ENCODE data around the gene TIAM1. TPM values are rescaled to one million over a fixed set of nuclear protein-coding genes. Genes with fewer than 3 reads are reported as not detected.
A peak's percentile ranks its signal among the peaks of the same experiment; 100 is the strongest.

The TIAM1 gene
- total and polyA plus RNA-seq, 12 donors: 6.5 to 33.3 (median 15.9) TPM

DNA sequence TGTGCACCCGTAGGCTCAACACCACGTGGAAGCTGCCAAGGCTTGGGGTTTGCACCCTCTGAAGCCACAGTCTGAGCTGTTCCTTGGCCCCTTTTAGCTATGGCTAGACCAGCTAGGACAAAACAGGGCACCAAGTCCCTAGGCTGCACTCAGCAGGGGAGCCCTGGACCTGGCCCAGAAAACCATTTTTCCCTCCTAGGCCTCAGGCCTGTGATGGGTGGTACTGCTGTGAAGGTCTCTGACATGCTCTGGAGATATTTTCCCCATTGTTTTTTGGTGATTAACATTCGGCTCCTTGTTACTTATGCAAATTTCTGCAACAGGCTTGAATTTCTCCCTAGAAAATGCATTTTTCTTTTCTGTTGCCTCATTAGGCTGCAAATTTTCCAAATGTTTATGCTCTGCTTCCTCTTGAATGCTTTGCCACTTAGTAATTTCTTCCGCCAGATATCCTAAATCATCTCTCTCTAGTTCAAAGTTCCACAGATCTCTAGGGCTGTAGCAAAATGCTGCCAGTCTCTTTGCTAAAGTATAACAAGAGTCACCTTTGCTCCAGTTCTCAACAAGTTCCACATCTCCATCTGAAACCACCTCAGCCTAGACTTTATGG, 236.8 kb downstream of the TIAM1 start:
- no peak for DNase-seq
- intact Hi-C loops (cut with DNase I): no loop called here
- no peak overlapping the region for H3K4me3 ChIP-seq
- 69 to 83% (median 80%) methylated on average over 4 of the region's 4 CpGs for WGBS, 4 donors
- no peaks in the 10 kb centered on the region for H3K36me3 ChIP-seq (replicated peaks in 1 of 2)
- peak overlapping the region in 2 of 5 donors; percentile 5 to 45 for H3K27ac ChIP-seq
- H3K27me3 ChIP-seq: no peaks in the 10 kb centered on the region
- H3K4me1 ChIP-seq (replicated peaks in 1 of 2): no peaks in the 10 kb centered on the region
- H3K9me3 ChIP-seq (replicated peaks in 1 of 3): no peaks in the 10 kb centered on the region
- no peak for TF ChIP-seq POLR2A (IDR thresholded peaks at IDR 0.05)
- TF ChIP-seq, protein P1, sequence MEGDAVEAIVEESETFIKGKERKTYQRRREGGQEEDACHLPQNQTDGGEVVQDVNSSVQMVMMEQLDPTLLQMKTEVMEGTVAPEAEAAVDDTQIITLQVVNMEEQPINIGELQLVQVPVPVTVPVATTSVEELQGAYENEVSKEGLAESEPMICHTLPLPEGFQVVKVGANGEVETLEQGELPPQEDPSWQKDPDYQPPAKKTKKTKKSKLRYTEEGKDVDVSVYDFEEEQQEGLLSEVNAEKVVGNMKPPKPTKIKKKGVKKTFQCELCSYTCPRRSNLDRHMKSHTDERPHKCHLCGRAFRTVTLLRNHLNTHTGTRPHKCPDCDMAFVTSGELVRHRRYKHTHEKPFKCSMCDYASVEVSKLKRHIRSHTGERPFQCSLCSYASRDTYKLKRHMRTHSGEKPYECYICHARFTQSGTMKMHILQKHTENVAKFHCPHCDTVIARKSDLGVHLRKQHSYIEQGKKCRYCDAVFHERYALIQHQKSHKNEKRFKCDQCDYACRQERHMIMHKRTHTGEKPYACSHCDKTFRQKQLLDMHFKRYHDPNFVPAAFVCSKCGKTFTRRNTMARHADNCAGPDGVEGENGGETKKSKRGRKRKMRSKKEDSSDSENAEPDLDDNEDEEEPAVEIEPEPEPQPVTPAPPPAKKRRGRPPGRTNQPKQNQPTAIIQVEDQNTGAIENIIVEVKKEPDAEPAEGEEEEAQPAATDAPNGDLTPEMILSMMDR (IDR thresholded peaks at IDR 0.05): no peak

DNA sequence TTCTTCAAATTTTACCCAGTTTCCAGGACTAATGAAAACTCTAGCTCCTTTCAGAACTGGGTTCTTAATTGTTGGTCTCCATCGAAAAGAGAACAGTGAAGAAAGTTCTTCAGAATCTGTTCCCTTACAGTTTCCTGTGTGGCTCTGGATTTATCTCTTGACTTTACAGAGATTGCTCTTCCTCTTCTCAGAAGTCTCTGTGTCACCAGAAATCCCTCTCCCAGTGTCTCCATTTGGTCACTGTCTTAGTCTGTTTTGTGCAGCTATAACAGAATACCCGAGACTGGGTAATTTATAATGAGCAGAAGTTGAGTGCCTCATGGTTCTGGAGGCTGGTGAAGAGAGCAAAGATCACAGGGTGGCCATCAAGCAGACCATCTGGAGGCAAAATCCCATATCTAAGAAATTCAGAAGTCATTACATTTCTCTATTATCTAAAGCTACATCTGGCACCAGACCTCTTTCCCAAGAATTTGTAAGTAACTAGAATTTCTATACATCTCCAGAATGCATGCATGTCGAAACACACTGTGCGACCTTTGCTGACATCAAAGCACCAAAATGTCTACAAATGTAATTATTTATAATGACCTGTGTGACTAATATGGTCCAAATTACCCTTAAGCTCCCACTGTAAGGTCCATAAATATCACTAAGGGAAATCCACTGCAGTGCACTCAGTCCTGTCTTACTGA, 240.3 kb downstream of the TIAM1 start:
- TF ChIP-seq, protein P1 (IDR thresholded peaks at IDR 0.05): no peak
- TF ChIP-seq POLR2A (IDR thresholded peaks at IDR 0.05): no peak
- DNase-seq: no peak
- Histone ChIP-seq H3K9me3 (replicated peaks in 1 of 3) (no peaks in the 10 kb centered on the region), H3K36me3 (replicated peaks in 1 of 2) (no peaks in the 10 kb centered on the region), H3K27me3 (no peaks in the 10 kb centered on the region), H3K27ac (no peak overlapping the region), H3K4me1 (replicated peaks in 1 of 2) (no peaks in the 10 kb centered on the region), H3K4me3 (no peak overlapping the region)
- WGBS, 4 donors: 56 to 78% (median 68%) methylated on average over 4 of the region's 4 CpGs
- intact Hi-C loops (cut with DNase I): loop anchor here in 1 of 2 donors (5.0 kb wide), 1 partner anchor 74 kb away; no protein-coding TSS in a partner anchor

DNA sequence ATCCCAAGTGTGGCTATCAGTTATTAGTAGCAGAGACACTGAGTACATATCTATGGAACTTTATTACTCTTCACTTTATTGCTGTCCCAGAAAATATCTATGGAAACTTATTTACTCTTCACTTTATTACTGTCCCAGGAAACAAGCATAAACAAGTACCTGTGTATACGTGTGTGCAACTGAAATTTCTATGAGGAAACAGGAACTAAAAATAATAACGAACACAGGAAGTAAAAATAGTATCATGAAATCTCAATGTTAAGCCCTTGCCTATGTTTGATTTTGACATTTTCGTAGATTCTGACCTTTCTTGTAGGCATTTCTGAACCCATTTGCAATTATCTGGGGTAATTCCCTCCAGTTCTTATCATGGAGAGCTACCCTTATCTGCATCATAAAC, 240.9 kb downstream of the TIAM1 start:
- 45 to 57% (median 52%) methylated on average over 3 of the region's 3 CpGs for WGBS, 4 donors
- no peak overlapping the region for H3K27ac ChIP-seq
- H3K36me3 ChIP-seq (replicated peaks in 1 of 2): no peaks in the 10 kb centered on the region
- intact Hi-C loops (cut with DNase I): loop anchor here in 1 of 2 donors (5.0 kb wide), 1 partner anchor 74 kb away; no protein-coding TSS in a partner anchor
- H3K9me3 ChIP-seq (replicated peaks in 1 of 3): no peaks in the 10 kb centered on the region
- H3K27me3 ChIP-seq: no peaks in the 10 kb centered on the region
- DNase-seq: no peak
- no peak for TF ChIP-seq POLR2A (IDR thresholded peaks at IDR 0.05)
- TF ChIP-seq, protein P1 (IDR thresholded peaks at IDR 0.05): no peak
- no peak overlapping the region for H3K4me3 ChIP-seq
- H3K4me1 ChIP-seq (replicated peaks in 1 of 2): no peaks in the 10 kb centered on the region

DNA sequence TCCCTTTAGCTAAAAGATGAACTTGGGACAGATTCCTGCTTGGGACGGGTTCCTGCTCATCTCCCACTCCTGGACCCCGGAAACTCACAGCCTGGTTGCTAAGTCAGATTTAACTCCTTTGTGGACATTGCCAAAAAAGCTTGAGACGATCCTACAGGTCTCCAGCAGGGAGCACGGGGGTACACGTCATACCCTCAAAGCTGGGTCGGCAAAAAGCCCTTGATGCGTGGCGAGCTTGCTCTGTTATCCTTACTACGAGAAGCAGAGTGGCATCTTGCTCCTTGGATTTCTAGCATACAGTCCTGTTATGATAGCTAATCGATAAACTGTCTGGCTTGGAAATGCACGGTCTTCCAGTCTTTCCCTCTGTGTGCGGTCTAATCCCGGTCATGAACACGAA, 244.9 kb downstream of the TIAM1 start:
- Histone ChIP-seq H3K36me3 (replicated peaks in 1 of 2) (no peaks in the 10 kb centered on the region), H3K4me1 (replicated peaks in 1 of 2) (no peaks in the 10 kb centered on the region), H3K27ac (no peak overlapping the region), H3K9me3 (replicated peaks in 1 of 3) (no peaks in the 10 kb centered on the region), H3K27me3 (no peaks in the 10 kb centered on the region), H3K4me3 (no peak overlapping the region)
- intact Hi-C loops (cut with DNase I): loop anchor here (5.0 to 10.0 kb wide), 2 partner anchors 83 to 506 kb away; no protein-coding TSS in a partner anchor
- 77 to 84% (median 78%) methylated on average over 12 to 14 of the region's 14 CpGs for WGBS, 4 donors
- no peak for TF ChIP-seq POLR2A (IDR thresholded peaks at IDR 0.05)
- TF ChIP-seq, protein P1 (IDR thresholded peaks at IDR 0.05): no peak
- no peak for DNase-seq

Data from adrenal gland (tissue), 12 donors.